GM12878 (cell line): ENCODE measurements around the gene TMC6. TPM values are rescaled to one million over a fixed set of nuclear protein-coding genes. Genes with fewer than 3 reads are reported as not detected.

Experiments
- ATAC-seq: fragments of 200-7000 bp; cut with Tn5 transposase; 3 replicates; pipeline ENCODE4 v1.9.1; 2020; ENCODE audit warnings: mild to moderate bottlenecking, moderate library complexity
- BruUV-seq: library from RNA; stranded (reverse); fragments of 400-500 nt; replicated peaks from 2 replicates; lab custom pipeline; 2021; lab: Mats Ljungman, UMichigan
- CTCF ChIA-PET: fragments of 300-600 bp; sonication (Branson Sonifier 250); formaldehyde crosslinking; extraction: SDS; loops from one replicate; lab custom pipeline; 2021; ENCODE audit warnings: inconsistent platforms; lab: Yijun Ruan, JAX
- POLR2A ChIA-PET: fragments of 350-600 bp; formaldehyde crosslinking; extraction: SDS; loops from one replicate; lab custom pipeline; 2021; ENCODE audit warnings: inconsistent platforms; lab: Charles Lee
- RAD21 ChIA-PET: fragments of 300-600 bp; sonication (Branson Sonifier 250); formaldehyde crosslinking; loops from one replicate; lab custom pipeline; 2023; ENCODE audit warnings: antibody characterized with exemption; ENCODE audit not compliant: unreplicated experiment; lab: Charles Lee
- SMC1A ChIA-PET: fragments of 300-600 bp; sonication (Branson Sonifier 250); formaldehyde crosslinking; loops from one replicate; lab custom pipeline; 2023; ENCODE audit not compliant: unreplicated experiment, uncharacterized antibody; lab: Charles Lee
- DNase-seq: peaks from one replicate; pipeline ENCODE4 v3.0.0-alpha.2; 2011; ENCODE audit warnings: low read depth, low spot score
- FAIRE-seq: peaks from 3 replicates; lab custom pipeline; 2011; peaks lifted over from hg19 to GRCh38; lab: Jason Lieb, UNC
- H2AFZ ChIP-seq: 2 replicates; pipeline ENCODE4 v1.6.0; 2011; ENCODE audit warnings: low read depth, low read length, control low read depth; ENCODE audit not compliant: control insufficient read depth
- H3K27ac ChIP-seq: 2 replicates; pipeline ENCODE4 v1.5.1; 2011; ENCODE audit warnings: control low read depth; ENCODE audit not compliant: control insufficient read depth, insufficient read depth
- H3K27me3 ChIP-seq, 2 experiments: replicated peaks in 1 of 2; 2 replicates each; pipeline versions ENCODE4 v1.6.0 to v1.6.1; 2011; ENCODE audit warnings: low read length in 1 of 2; ENCODE audit not compliant: control insufficient read depth in 2 of 2, insufficient read depth in 2 of 2
- H3K36me3 ChIP-seq, 2 experiments: 2 replicates each; pipeline ENCODE4 v1.5.1; 2011; ENCODE audit warnings: low read length in 1 of 2; ENCODE audit not compliant: control insufficient read depth in 2 of 2, insufficient read depth in 2 of 2
- H3K4me1 ChIP-seq: 2 replicates; pipeline ENCODE4 v1.6.1; 2011; ENCODE audit warnings: mild to moderate bottlenecking, low read length, moderate library complexity, mixed read lengths; ENCODE audit not compliant: control insufficient read depth, insufficient read depth
- H3K4me2 ChIP-seq: 2 replicates; pipeline ENCODE4 v1.6.0; 2011; ENCODE audit warnings: control low read depth; ENCODE audit not compliant: control insufficient read depth, insufficient read depth
- H3K4me3 ChIP-seq: fragments of 200-600 bp; sonication (generic); 2 replicates; pipeline ENCODE4 v1.5.1; 2016
- H3K79me2 ChIP-seq: 2 replicates; pipeline ENCODE4 v1.6.0; 2011; ENCODE audit warnings: low read length; ENCODE audit not compliant: control insufficient read depth, insufficient read depth
- H3K9ac ChIP-seq: 2 replicates; pipeline ENCODE4 v1.8.0; 2011; ENCODE audit warnings: low read length, control low read depth, mixed read lengths; ENCODE audit not compliant: control insufficient read depth, insufficient read depth
- H3K9me3 ChIP-seq: replicated peaks from 3 replicates; pipeline ENCODE4 v1.5.1; 2011; ENCODE audit warnings: mild to moderate bottlenecking, low read length; ENCODE audit not compliant: control insufficient read depth, insufficient read depth
- H4K20me1 ChIP-seq: 2 replicates; pipeline ENCODE4 v1.6.0; 2011; ENCODE audit not compliant: control insufficient read depth, insufficient read depth
- EZH2 ChIP-seq: IDR thresholded peaks from 2 replicates; pipeline ENCODE4 v1.6.1; 2012; ENCODE audit warnings: low read depth, mild to moderate bottlenecking, control low read depth, inconsistent platforms, low read length, borderline replicate concordance; ENCODE audit not compliant: control insufficient read depth
- FOXK2 ChIP-seq: fragments of 450-650 bp; IDR thresholded peaks from 2 replicates; pipeline ENCODE4 v1.6.1; 2017; ENCODE audit warnings: mild to moderate bottlenecking, moderate library complexity
- GATAD2B ChIP-seq: fragments of 450-650 bp; conservative IDR thresholded peaks from 2 replicates; pipeline ENCODE4 v1.6.1; 2017; ENCODE audit warnings: low read depth, mild to moderate bottlenecking, moderate library complexity
- IKZF1 ChIP-seq: fragments of 450-650 bp; conservative IDR thresholded peaks from 2 replicates; pipeline ENCODE4 v1.6.1; 2017; ENCODE audit warnings: antibody characterized with exemption, mild to moderate bottlenecking
- MLLT1 ChIP-seq: fragments of 450-650 bp; IDR thresholded peaks from 2 replicates; pipeline ENCODE4 v1.6.1; 2016; ENCODE audit warnings: mild to moderate bottlenecking
- PAX5 ChIP-seq: IDR thresholded peaks from 2 replicates; pipeline ENCODE4 v1.6.1; 2011; ENCODE audit warnings: low read depth, low read length, borderline replicate concordance
- RCOR1 ChIP-seq: conservative IDR thresholded peaks from 2 replicates; pipeline ENCODE4 v1.6.1; 2012; ENCODE audit warnings: low read depth, low read length, improper control_type of control experiment
- RFX5 ChIP-seq: IDR thresholded peaks from 2 replicates; pipeline ENCODE4 v1.6.1; 2011; ENCODE audit warnings: low read depth, low read length, improper control_type of control experiment
- SPI1 ChIP-seq: IDR thresholded peaks from 2 replicates; pipeline ENCODE4 v1.6.1; 2011; ENCODE audit warnings: low read depth, mild to moderate bottlenecking, low read length, moderate library complexity, borderline replicate concordance; ENCODE audit not compliant: insufficient read depth
- SREBF2 ChIP-seq: IDR thresholded peaks from 2 replicates; pipeline ENCODE4 v1.6.1; 2012; ENCODE audit warnings: mild to moderate bottlenecking, low read length
- TBL1XR1 ChIP-seq: IDR thresholded peaks from 2 replicates; pipeline ENCODE4 v1.6.1; 2012; ENCODE audit warnings: low read depth, low read length, improper control_type of control experiment
- WGBS: methylation state at CpG from one replicate; pipeline ENCODE4 v1.1.6; 2016; ENCODE audit warnings: low lambda C conversion rate; ENCODE audit not compliant: insufficient replicate concordance, insufficient coverage; ENCODE audit errors: missing lambda C conversion rate; 5-methylcytosine and 5-hydroxymethylcytosine counted together
- in situ Hi-C: fragments of 300-500 bp; cut with MboI; formaldehyde crosslinking; loops from 9 replicates; pipeline ENCODE4 v1.14.3; 2018; ENCODE audit warnings: mixed read lengths
- intact Hi-C: fragments of 100-400 bp; cut with micrococcal nuclease; formaldehyde crosslinking; loops from one replicate; pipeline ENCODE4 v1.14.2; 2022; ENCODE audit not compliant: unreplicated experiment
- polyA plus RNA-seq, 11 experiments: library from polyadenylated mRNA; depleted of rRNA in 4 of 11; unstranded in 6 of 11; stranded (reverse) in 5 of 11; fragments of >200 nt; fragmentation: Nextera tagmentation in 4 of 11; fragmentation: Illumina TruSeq in 1 of 11; extraction: Ambion mirVana in 4 of 11; extraction: Trizol in 1 of 11; gene quantifications; 1 replicate in 1 of 11; 2 replicates in 10 of 11; pipeline versions ENCODE4 v1.2.1 to v1.2.3, GENCODE V29; 2011 to 2016; ENCODE audit warnings: inconsistent platforms in 2 of 11, missing spikeins in 2 of 11, low read depth in 1 of 11
- total RNA-seq, 4 experiments: library from RNA; depleted of rRNA in 3 of 4; stranded (reverse); fragments of >200 nt in 3 of 4; fragmentation: Illumina TruSeq in 1 of 4; extraction: Trizol in 1 of 4; gene quantifications; 2 replicates each; pipeline versions ENCODE4 v1.2.1 to v1.2.3, GENCODE V29; 2013 to 2021

TMC6 gene
- total and polyA plus RNA-seq, 10 of the 15 experiments (the other 5 are each of a cell fraction or from before 2014, with no cell fraction given): 1.9 to 232 (median 60.6) TPM

- 0 out of 2 replicates have a peak, but pooled peaks have one; percentile 19 for TF ChIP-seq RFX5
- no peak; the same call in 1 of the 2 replicates for TF ChIP-seq SPI1
- TF ChIP-seq EZH2: no peak
- TF ChIP-seq FOXK2: peak; percentile 97
- TF ChIP-seq SREBF2: no peak
- peak; percentile 91; the same call in 1 of the 2 replicates for TF ChIP-seq RCOR1
- TF ChIP-seq PAX5: peak; percentile 87
- TF ChIP-seq GATAD2B: 0 out of 2 replicates have a peak, but pooled peaks have one; percentile 53
- TF ChIP-seq, all 136 proteins: peak for 67
Measured at GRCh38 chr17:78154903-78155811, 26.6 kb upstream of the TMC6 start (continued).

- 95% methylated on average over 7 of the region's 7 CpGs for WGBS
- ChIA-PET CTCF (interaction anchor here (1.4 to 3.2 kb wide), 2 partner anchors 14 to 24 kb away, joined by 7 to 13 read pairs; no protein-coding TSS in a partner anchor), SMC1A (interaction anchor here (0.9 to 3.5 kb wide), 5 partner anchors 9 to 24 kb away, joined by 4 to 20 read pairs (median 4); no protein-coding TSS in a partner anchor), POLR2A (interaction anchor here (0.5 to 2.6 kb wide), 11 partner anchors 8 to 100 kb away, joined by 3 to 20 read pairs (median 6); partner anchors contain the start of gene TMC6), RAD21 (interaction anchor here (1.0 to 2.7 kb wide), 4 partner anchors 17 to 24 kb away, joined by 3 to 12 read pairs (median 4); partner anchors contain the start of genes SYNGR2 and TMC6)
- Histone ChIP-seq H2AFZ (no peak overlapping the region), H4K20me1 (no peaks in the 10 kb centered on the region), H3K4me3 (no peak overlapping the region), H3K36me3 (no peaks in the 10 kb centered on the region), H3K4me1 (peaks cover 66% of the 10 kb centered on the region), H3K27me3 (no peaks in the 10 kb centered on the region)
- BruUV-seq: no TSS peak
- ATAC-seq (no peak), DNase-seq (no peak)
- intact Hi-C loops (loop anchor here (10.0 kb wide), 1 partner anchor 707 kb away; no protein-coding TSS in a partner anchor), in situ Hi-C loops (loop anchor here (10.0 to 25.0 kb wide), 2 partner anchors 697 to 1889 kb away; partner anchors contain the start of gene UBALD2)
- no peak for TF ChIP-seq TBL1XR1
- TF ChIP-seq IKZF1: 0 out of 2 replicates have a peak, but pooled peaks have one; percentile 14
- peak; percentile 9; the same call in 1 of the 2 replicates for TF ChIP-seq MLLT1
- TF ChIP-seq, all 136 proteins: peak for 2
- no peak for FAIRE-seq
- no peak overlapping the region for H3K9ac ChIP-seq
- H3K4me2 ChIP-seq: no peak overlapping the region
- H3K9me3 ChIP-seq: no peaks in the 10 kb centered on the region
- peaks cover 2% of the 10 kb centered on the region for H3K79me2 ChIP-seq
- H3K27ac ChIP-seq: peak overlapping the region; percentile 93
Measured at GRCh38 chr17:78151514-78152008, 23.0 kb upstream of the TMC6 start.
